HepG2 (cell line): Measurements from ENCODE around the gene ZBP1.

Source experiments
- CEBPB ChIP-seq: IDR thresholded peaks from 2 replicates; pipeline ENCODE4 v1.6.1; 2011; ENCODE audit warnings: low read depth, low read length, improper control_type of control experiment, borderline replicate concordance
- CTCF ChIP-seq: sonication (generic); formaldehyde crosslinking; IDR thresholded peaks from 2 replicates; pipeline ENCODE4 v1.5.0; 2020; ENCODE audit warnings: mild to moderate bottlenecking, missing genetic modification reagents, moderate library complexity
- GABPA ChIP-seq, 2 experiments: IDR thresholded peaks; 2 replicates each; pipeline ENCODE4 v1.6.1; 2011 to 2016; ENCODE audit warnings: low read depth in 2 of 2, low read length in 1 of 2, missing biosample characterization in 1 of 2, missing genetic modification characterization in 1 of 2
- NR2C2 ChIP-seq: sonication (generic); formaldehyde crosslinking; IDR thresholded peaks from 2 replicates; pipeline ENCODE4 v1.4.0; 2020; ENCODE audit warnings: missing genetic modification reagents, mild to moderate bottlenecking, moderate library complexity, borderline replicate concordance
- RFX5 ChIP-seq: IDR thresholded peaks from 2 replicates; pipeline ENCODE4 v1.6.1; 2011; ENCODE audit warnings: low read depth, low read length, improper control_type of control experiment
- SRF ChIP-seq: IDR thresholded peaks from 2 replicates; pipeline ENCODE4 v1.6.1; 2011; ENCODE audit warnings: mild to moderate bottlenecking, low read depth, low read length, moderate library complexity
- SUZ12 ChIP-seq: fragments of 150-350 bp; IDR thresholded peaks from 2 replicates; pipeline ENCODE4 v1.6.1; 2014; ENCODE audit warnings: low read depth, low read length
- TOPORS ChIP-seq: sonication (generic); formaldehyde crosslinking; IDR thresholded peaks from 2 replicates; pipeline ENCODE4 v1.8.0; 2023; ENCODE audit warnings: mild to moderate bottlenecking, missing genetic modification reagents
- ZBTB4 ChIP-seq: sonication (generic); formaldehyde crosslinking; IDR thresholded peaks from 2 replicates; pipeline ENCODE4 v1.4.0; 2020; ENCODE audit warnings: missing genetic modification reagents, mild to moderate bottlenecking, borderline replicate concordance
- ZNF274 ChIP-seq: sonication (generic); formaldehyde crosslinking; IDR thresholded peaks from 2 replicates; pipeline ENCODE4 v1.5.1; 2020; ENCODE audit warnings: mild to moderate bottlenecking, missing genetic modification reagents

GRCh38 chr20:57624124-57624523 lies 3.9 kb upstream of the ZBP1 start:
- TF ChIP-seq CTCF (CRISPR knock-in tag) (no peak), CEBPB (no peak), ZNF274 (CRISPR knock-in tag) (no peak), NR2C2 (CRISPR knock-in tag) (no peak), SRF (no peak), RFX5 (no peak), GABPA (IDR thresholded peaks at IDR 0.05; ENCODE audit: low read depth, low read length) (no peak), GABPA (CRISPR knock-in tag; IDR thresholded peaks at IDR 0.05; ENCODE audit: low read depth) (no peak), ZBTB4 (CRISPR knock-in tag) (no peak), SUZ12 (no peak), TOPORS (no peak)
